Transverse colon (tissue), 4 donors: ENCODE data around the gene PAPSS1.

Experiments
- EP300 ChIP-seq: sonication (generic); formaldehyde crosslinking; IDR thresholded peaks from one replicate; pipeline ENCODE4 v1.6.1; 2017; ENCODE audit warnings: antibody characterized with exemption, low read depth
- POLR2A ChIP-seq: fragments of 450-650 bp; IDR thresholded peaks from one replicate; pipeline ENCODE4 v1.6.1; 2016; ENCODE audit warnings: antibody characterized with exemption, mild to moderate bottlenecking, moderate library complexity
- POLR2AphosphoS5 ChIP-seq, 3 donors: sonication (generic); formaldehyde crosslinking; IDR thresholded peaks; one replicate each; pipeline ENCODE4 v1.6.1; 2016; ENCODE audit warnings: antibody characterized with exemption in 3 of 3
- TF ChIP-seq, protein P1 (sequence below), 5 experiments: fragments of 200-600 bp in 3 of 5; fragments of 450-650 bp in 2 of 5; sonication (generic) in 3 of 5; IDR thresholded peaks; 1 replicate in 2 of 5; 2 replicates in 3 of 5; pipeline ENCODE4 v1.5.1; 2016 to 2017; ENCODE audit warnings: antibody characterized with exemption in 5 of 5, inconsistent platforms in 3 of 5, mild to moderate bottlenecking in 2 of 5, moderate library complexity in 1 of 5

DNA sequence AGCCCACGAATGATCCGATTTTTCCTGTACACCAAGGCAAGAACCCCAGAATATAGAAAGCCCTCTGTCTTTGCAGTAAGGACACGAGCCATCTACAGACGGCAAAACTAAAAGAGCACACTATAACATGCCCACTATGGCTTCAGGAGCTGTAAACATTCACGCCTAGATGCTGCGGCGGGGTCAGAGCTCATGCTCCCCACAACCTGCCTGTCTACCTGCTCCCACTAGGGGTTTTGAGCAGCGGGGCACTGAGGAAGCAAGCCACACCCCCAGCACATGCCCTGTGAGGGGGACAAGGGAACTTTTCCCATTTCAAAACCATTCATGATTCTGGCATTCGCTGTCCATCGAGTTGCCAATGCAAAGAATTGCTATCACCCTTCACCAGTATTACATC, 144.8 kb downstream of the PAPSS1 start:
- TF ChIP-seq, protein P1, sequence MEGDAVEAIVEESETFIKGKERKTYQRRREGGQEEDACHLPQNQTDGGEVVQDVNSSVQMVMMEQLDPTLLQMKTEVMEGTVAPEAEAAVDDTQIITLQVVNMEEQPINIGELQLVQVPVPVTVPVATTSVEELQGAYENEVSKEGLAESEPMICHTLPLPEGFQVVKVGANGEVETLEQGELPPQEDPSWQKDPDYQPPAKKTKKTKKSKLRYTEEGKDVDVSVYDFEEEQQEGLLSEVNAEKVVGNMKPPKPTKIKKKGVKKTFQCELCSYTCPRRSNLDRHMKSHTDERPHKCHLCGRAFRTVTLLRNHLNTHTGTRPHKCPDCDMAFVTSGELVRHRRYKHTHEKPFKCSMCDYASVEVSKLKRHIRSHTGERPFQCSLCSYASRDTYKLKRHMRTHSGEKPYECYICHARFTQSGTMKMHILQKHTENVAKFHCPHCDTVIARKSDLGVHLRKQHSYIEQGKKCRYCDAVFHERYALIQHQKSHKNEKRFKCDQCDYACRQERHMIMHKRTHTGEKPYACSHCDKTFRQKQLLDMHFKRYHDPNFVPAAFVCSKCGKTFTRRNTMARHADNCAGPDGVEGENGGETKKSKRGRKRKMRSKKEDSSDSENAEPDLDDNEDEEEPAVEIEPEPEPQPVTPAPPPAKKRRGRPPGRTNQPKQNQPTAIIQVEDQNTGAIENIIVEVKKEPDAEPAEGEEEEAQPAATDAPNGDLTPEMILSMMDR (IDR thresholded peaks at IDR 0.05) = no peak
- TF ChIP-seq POLR2A (no peak), EP300 (no peak), POLR2AphosphoS5 (IDR thresholded peaks at IDR 0.05) (no peak)
